GM12878 (cell line): ENCODE measurements around the gene HHIPL1.

ENCODE experiments used
- ASH2L ChIP-seq: fragments of 300-600, 200-600 bp; sonication (generic); IDR thresholded peaks from 2 replicates; pipeline ENCODE4 v1.6.1; 2017; ENCODE audit warnings: low read depth, mild to moderate bottlenecking, borderline replicate concordance
- BCL3 ChIP-seq: IDR thresholded peaks from 2 replicates; pipeline ENCODE4 v1.6.1; 2011; ENCODE audit warnings: borderline replicate concordance, low read depth, mild to moderate bottlenecking, moderate library complexity, low read length; ENCODE audit not compliant: insufficient read depth, poor library complexity, severe bottlenecking
- NFIC ChIP-seq: IDR thresholded peaks from 2 replicates; pipeline ENCODE4 v1.6.1; 2012; ENCODE audit warnings: low read depth, mild to moderate bottlenecking, inconsistent platforms, low read length, moderate library complexity
- SP1 ChIP-seq: IDR thresholded peaks from one replicate; pipeline ENCODE4 v1.6.1; 2011; ENCODE audit warnings: low read depth, low read length

DNA sequence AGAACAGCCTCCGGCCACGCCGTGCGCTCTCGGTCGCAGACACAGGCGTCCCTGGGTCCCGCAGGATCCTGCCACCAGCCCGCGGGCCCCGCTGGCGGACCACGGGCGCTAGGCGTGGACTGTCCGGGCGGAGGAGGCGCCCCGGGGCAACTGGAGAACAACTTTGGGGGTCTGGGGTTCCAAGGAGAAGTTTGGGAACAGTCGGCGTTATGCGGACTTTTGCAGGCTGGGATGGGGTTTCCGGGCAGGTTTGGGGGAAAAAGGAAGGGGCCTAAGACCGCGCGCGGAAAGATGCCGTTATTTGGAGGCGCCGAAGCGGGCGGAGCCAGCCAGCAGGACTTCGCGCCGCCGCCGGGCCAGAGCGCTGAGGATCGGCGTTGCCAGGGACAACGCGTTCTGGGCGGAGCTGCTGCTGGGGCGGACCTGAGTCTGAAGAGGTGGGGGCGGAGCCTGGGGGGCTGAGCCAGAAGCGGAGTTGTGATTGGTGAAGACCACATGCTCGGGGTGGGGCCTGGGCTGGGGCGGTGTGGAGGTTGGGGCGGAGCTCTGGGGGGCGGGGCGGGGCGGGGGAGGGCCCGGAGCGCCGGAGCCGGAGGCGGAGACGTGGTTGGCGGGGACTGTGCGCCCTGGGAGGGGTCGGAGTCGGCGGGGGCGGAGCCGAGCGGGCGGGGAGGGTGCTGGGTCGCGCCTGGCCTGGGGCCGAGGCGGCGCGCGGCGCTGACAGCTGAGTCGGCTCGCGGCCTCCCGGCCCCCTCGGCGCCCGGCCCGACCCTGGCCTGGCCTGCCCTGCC is 38.9 kb downstream of the HHIPL1 start, which contains the start of gene CYP46A1:
- TF ChIP-seq ASH2L (no peak), BCL3 (no peak), SP1 (peak; percentile 71), NFIC (no peak)
